HEK293T (cell line): ENCODE measurements around the gene INPP5A.

Experiments used
- ARNT ChIP-seq: fragments of 450-650 bp; IDR thresholded peaks from 2 replicates; pipeline ENCODE4 v1.6.1; 2017; ENCODE audit warnings: mild to moderate bottlenecking
- BHLHE40 ChIP-seq: fragments of 450-650 bp; IDR thresholded peaks from 2 replicates; pipeline ENCODE4 v1.6.1; 2016; ENCODE audit warnings: mild to moderate bottlenecking, moderate library complexity, borderline replicate concordance
- ELF4 ChIP-seq: fragments of 450-650 bp; IDR thresholded peaks from 2 replicates; pipeline ENCODE4 v1.6.1; 2017; ENCODE audit warnings: antibody characterized with exemption
- FOXK2 ChIP-seq: fragments of 450-650 bp; IDR thresholded peaks from 2 replicates; pipeline ENCODE4 v1.6.1; 2016; ENCODE audit warnings: mild to moderate bottlenecking
- L3MBTL2 ChIP-seq: fragments of 450-650 bp; conservative IDR thresholded peaks from 2 replicates; pipeline ENCODE4 v1.6.1; 2016; ENCODE audit warnings: mild to moderate bottlenecking
- LEF1 ChIP-seq: fragments of 450-650 bp; IDR thresholded peaks from 2 replicates; pipeline ENCODE4 v1.6.1; 2017; ENCODE audit warnings: mild to moderate bottlenecking, borderline replicate concordance
- PKNOX1 ChIP-seq: fragments of 450-650 bp; IDR thresholded peaks from 2 replicates; pipeline ENCODE4 v1.6.1; 2016
- SP1 ChIP-seq: fragments of 450-650 bp; IDR thresholded peaks from 2 replicates; pipeline ENCODE4 v1.6.1; 2017
- SUZ12 ChIP-seq: fragments of 450-650 bp; IDR thresholded peaks from 2 replicates; pipeline ENCODE4 v1.6.1; 2016; ENCODE audit warnings: mild to moderate bottlenecking
- TARDBP ChIP-seq: fragments of 450-650 bp; IDR thresholded peaks from 2 replicates; pipeline ENCODE4 v1.6.1; 2016

GRCh38 chr10:132690821-132691610 lies 153.4 kb downstream of the INPP5A start:
- TF ChIP-seq LEF1 (no peak), PKNOX1 (no peak), SP1 (no peak), L3MBTL2 (no peak), TARDBP (no peak), ELF4 (no peak), ARNT (no peak), BHLHE40 (no peak), SUZ12 (no peak), FOXK2 (no peak)
